KMS-11 (cell line): ENCODE results near the gene CDC42BPA.
A peak's percentile ranks its signal among the peaks of the same experiment; 100 is the strongest.

Experiments
- H2AFZ ChIP-seq: fragments of 200-600 bp; sonication (generic); 2 replicates; pipeline ENCODE4 v1.6.1; 2016; ENCODE audit warnings: antibody characterized with exemption, mixed run types, low read depth
- H3K27ac ChIP-seq: fragments of 200-600 bp; sonication (generic); 2 replicates; pipeline ENCODE4 v1.6.1; 2016; ENCODE audit warnings: mild to moderate bottlenecking, mixed run types
- H3K27me3 ChIP-seq: fragments of 200-600 bp; sonication (generic); 2 replicates; pipeline ENCODE4 v1.6.1; 2017; ENCODE audit warnings: mild to moderate bottlenecking, low read depth, mixed run types, moderate library complexity; ENCODE audit not compliant: insufficient read depth
- H3K36me3 ChIP-seq: fragments of 200-600 bp; sonication (generic); 2 replicates; pipeline ENCODE4 v1.6.1; 2017; ENCODE audit warnings: mild to moderate bottlenecking, mixed run types; ENCODE audit not compliant: insufficient read depth
- H3K4me1 ChIP-seq: fragments of 200-600 bp; sonication (generic); 2 replicates; pipeline ENCODE4 v1.6.1; 2016; ENCODE audit warnings: mild to moderate bottlenecking, low read depth, mixed run types; ENCODE audit not compliant: poor library complexity, severe bottlenecking
- H3K4me2 ChIP-seq: fragments of 200-600 bp; sonication (generic); 2 replicates; pipeline ENCODE4 v1.7.0; 2016; ENCODE audit warnings: mild to moderate bottlenecking, mixed run types
- H3K4me3 ChIP-seq: fragments of 200-600 bp; sonication (generic); IDR thresholded peaks from 2 replicates; pipeline ENCODE4 v1.6.1; 2017; ENCODE audit warnings: low read depth, low read length, mixed read lengths; ENCODE audit not compliant: insufficient read depth
- H3K79me2 ChIP-seq: fragments of 200-600 bp; sonication (generic); 2 replicates; pipeline ENCODE4 v1.6.1; 2016; ENCODE audit warnings: low read depth, mixed run types; ENCODE audit not compliant: insufficient read depth
- H3K9ac ChIP-seq: fragments of 200-600 bp; sonication (generic); 2 replicates; pipeline ENCODE4 v1.6.1; 2016; ENCODE audit warnings: mild to moderate bottlenecking, mixed run types
- H4K20me1 ChIP-seq: fragments of 200-600 bp; sonication (generic); 2 replicates; pipeline ENCODE4 v1.6.1; 2016; ENCODE audit warnings: mild to moderate bottlenecking, mixed run types; ENCODE audit not compliant: insufficient read depth
- CTCF ChIP-seq: fragments of 200-600 bp; sonication (generic); conservative IDR thresholded peaks from 2 replicates; pipeline ENCODE4 v1.6.1; 2017; ENCODE audit warnings: low read depth, mild to moderate bottlenecking, antibody characterized with exemption, low read length, moderate library complexity, mixed read lengths

The CDC42BPA gene

GRCh38 chr1:227299688-227300087 is 18.6 kb downstream of the CDC42BPA start:
- Histone ChIP-seq H3K27ac (no peak overlapping the region), H2AFZ (no peak overlapping the region), H4K20me1 (no peaks in the 10 kb centered on the region), H3K36me3 (no peaks in the 10 kb centered on the region), H3K4me2 (peak overlapping the region; percentile 21; the same call in 1 of the 2 replicates), H3K4me3 (no peak overlapping the region), H3K27me3 (no peaks in the 10 kb centered on the region), H3K4me1 (peaks cover 14% of the 10 kb centered on the region), H3K9ac (no peak overlapping the region), H3K79me2 (no peaks in the 10 kb centered on the region)
- TF ChIP-seq CTCF = no peak

DNA sequence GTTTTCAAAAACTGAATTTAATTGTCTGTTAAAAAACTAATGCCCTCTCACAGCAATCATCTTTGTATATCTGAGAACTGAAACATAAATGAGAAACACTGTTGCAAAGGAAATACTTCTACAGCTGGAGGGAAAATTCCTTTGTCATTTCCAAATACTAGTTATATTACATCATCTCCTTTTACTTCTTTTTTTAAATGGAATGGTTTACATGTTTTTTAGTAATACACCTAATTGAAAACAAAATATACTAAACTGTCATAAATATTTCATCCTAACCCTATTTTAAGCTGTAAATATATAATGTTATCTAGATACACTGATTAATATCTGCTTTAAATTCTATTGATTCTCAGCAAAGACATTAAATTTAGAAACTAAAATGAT is 19.1 kb downstream of the CDC42BPA start:
- H3K4me3 ChIP-seq = no peak overlapping the region
- no peak for TF ChIP-seq CTCF
- H3K36me3 ChIP-seq = no peaks in the 10 kb centered on the region
- H3K4me2 ChIP-seq = peak overlapping the region; percentile 21
- no peaks in the 10 kb centered on the region for H3K79me2 ChIP-seq
- peaks cover 14% of the 10 kb centered on the region for H3K4me1 ChIP-seq
- no peaks in the 10 kb centered on the region for H4K20me1 ChIP-seq
- H2AFZ ChIP-seq = no peak overlapping the region
- H3K9ac ChIP-seq = no peak overlapping the region
- H3K27ac ChIP-seq = no peak overlapping the region
- no peaks in the 10 kb centered on the region for H3K27me3 ChIP-seq

- no peak overlapping the region for H2AFZ ChIP-seq
- H4K20me1 ChIP-seq = no peaks in the 10 kb centered on the region
- no peaks in the 10 kb centered on the region for H3K79me2 ChIP-seq
- H3K27ac ChIP-seq = no peak overlapping the region
- no peak for TF ChIP-seq CTCF
- no peaks in the 10 kb centered on the region for H3K27me3 ChIP-seq
- peaks cover 14% of the 10 kb centered on the region for H3K4me1 ChIP-seq
- peak overlapping the region; percentile 21 for H3K4me2 ChIP-seq
- H3K4me3 ChIP-seq = no peak overlapping the region
- H3K9ac ChIP-seq = no peak overlapping the region
- no peaks in the 10 kb centered on the region for H3K36me3 ChIP-seq
Observed at GRCh38 chr1:227298512-227299240, 19.6 kb downstream of the CDC42BPA start.

DNA sequence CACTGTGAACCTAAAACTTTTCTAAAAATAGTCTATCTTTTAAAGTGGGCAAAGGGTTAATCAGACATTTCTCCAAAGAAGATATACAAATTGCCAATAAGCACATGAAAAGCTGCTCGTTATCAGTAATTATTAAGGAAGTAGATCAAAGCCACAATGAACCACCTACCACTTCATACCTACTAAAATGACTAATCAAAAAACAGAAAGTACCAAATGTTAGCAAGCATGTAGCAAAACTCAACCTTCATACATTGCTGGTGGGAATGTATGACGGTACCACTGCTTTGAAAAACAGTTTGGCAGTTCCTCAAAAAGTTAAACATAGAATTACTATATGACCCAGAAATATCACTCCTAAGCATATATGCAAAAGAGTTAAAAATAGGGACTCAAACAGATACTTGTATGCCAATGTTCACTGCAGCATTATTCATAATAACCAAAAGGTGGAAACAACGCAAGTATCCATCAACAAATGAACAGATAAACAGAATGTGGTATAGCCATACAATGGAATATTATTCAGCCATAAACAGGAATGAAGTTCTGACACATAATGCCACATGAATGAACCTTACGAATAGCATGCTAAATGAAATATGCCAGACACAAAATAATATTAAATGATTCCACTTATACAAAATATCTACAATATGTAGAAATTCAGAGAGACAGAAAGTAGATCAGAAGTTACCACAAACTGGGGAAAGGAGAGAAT is 21.1 kb downstream of the CDC42BPA start:
- no peak for TF ChIP-seq CTCF
- H4K20me1 ChIP-seq = no peaks in the 10 kb centered on the region
- H3K27me3 ChIP-seq = no peaks in the 10 kb centered on the region
- no peak overlapping the region for H2AFZ ChIP-seq
- H3K4me1 ChIP-seq = peaks cover 14% of the 10 kb centered on the region
- no peak overlapping the region for H3K27ac ChIP-seq
- no peak overlapping the region for H3K4me3 ChIP-seq
- H3K36me3 ChIP-seq = no peaks in the 10 kb centered on the region
- H3K4me2 ChIP-seq = no peak overlapping the region
- no peaks in the 10 kb centered on the region for H3K79me2 ChIP-seq
- no peak overlapping the region for H3K9ac ChIP-seq
